ENCODE data around the gene PTPRK.
"Not testable (repeated sequence)": the region's sequence is repeated elsewhere in the genome, so short reads cannot be mapped to it uniquely, and the experiment has no call there.

Gene PTPRK

DNA sequence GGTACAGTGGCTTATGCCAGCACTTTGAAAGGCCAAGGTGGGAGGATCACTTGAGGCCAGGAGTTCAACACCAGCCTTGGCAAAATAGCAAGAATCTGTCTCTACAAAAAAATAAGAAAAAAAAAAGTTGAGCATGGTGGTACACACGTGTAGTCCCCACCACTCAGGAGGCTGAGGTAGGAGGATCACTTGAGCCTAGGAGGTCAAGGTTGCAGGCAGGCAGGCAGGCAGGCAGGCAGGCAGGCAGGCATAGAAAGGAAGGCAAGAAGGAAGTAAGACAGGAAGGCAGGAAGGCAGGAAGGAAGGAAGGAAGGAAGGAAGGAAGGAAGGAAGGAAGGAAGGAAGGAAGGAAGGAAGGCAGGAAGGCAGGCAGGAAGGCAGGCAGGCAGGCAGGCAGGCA lies 85.6 kb downstream of the PTPRK start:
- not testable (repeated sequence) for DNase-seq

DNA sequence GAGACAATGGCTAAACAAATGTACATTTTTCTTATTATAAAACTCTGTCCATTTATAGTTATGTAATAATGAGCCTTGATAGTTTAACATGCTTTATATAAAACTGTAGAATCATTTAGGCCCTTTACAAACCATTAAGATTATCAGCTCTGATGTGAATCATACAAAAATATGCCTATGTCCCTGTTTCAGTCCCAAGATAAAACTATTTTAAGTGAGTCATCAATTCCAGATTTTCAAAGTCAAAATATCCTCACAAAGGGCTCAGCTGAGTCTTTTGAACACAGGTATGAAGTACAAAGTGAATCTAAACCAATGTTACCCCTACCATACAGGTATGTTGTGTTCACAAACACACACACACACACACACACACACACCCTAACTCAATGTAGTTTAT lies 88.0 kb downstream of the PTPRK start:
- DNase-seq, result no peak

DNA sequence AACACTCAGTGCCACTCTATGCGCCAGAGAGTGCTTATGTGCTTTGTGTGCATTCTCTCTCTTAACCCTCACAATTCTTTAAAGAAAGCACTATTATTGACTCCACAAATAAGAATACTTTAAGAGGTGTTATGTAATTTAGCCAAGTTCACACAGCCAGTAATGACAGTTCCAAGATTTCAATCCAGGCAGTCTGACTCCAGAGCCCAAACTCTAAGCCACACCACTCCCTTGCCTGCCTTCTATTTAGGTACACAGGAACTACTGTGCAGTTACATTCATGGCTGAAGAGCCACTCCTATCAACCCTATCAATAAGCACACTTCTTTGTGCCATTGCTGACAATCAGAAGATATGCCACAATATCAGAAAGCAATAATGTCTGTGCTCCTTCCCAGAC lies 93.3 kb downstream of the PTPRK start:
- DNase-seq, result no peak

DNA sequence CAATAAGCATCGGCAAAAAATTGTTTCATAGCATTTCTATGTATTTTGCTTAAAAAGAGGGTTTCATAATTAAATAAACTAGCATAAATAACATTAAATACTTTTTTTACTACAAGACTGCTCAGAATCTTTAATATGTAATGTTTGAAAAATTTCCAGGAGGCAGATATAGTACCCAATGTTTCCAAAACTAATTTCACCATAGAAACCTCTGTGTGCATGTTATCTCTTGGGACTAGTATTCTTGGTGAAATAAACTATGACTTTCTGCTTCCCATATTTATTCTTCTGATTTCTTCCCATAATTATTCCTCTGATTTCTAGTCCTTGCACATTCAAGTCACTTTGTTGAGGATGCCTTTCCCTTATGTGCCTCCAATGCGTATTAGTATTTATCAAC lies 94.5 kb downstream of the PTPRK start:
- DNase-seq, result no peak

DNA sequence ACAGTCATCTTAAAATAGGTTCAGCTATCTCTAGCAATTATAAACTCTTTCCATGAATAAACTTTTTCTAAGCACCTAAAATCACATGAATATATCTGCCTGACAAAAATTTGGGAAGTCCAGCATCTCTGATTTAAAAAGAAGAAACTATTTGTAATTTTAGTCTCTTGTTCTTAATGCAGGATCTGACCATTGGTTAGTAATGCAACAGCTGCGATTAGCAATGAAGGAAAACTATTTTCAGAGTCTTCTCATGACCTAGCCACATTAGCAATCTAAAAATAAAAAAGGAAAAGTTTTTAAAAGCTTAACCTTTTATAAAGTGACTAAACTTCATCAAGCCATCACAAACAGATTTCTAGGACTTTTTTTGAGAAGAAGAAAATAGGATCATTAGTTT lies 97.5 kb downstream of the PTPRK start:
- DNase-seq, result no peak

DNA sequence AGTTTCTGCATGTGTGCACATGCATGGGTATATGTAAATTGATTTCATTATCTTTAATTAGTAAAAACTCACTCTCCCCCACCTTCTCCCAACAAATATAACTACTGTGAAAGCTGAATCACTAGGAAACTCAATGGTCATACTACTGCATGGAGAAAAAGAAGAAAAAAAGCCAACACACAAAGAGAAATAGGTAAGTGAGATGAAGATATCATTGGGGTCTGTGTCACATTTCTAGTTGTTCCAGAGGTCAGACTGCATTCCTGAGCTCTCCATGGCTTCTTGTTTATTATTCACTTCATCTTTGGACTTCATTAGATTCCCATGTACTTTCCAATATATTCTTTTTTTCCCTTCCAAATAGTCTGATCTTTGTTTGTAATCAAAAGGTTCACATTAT lies 98.2 kb downstream of the PTPRK start:
- DNase-seq, result no peak

DNA sequence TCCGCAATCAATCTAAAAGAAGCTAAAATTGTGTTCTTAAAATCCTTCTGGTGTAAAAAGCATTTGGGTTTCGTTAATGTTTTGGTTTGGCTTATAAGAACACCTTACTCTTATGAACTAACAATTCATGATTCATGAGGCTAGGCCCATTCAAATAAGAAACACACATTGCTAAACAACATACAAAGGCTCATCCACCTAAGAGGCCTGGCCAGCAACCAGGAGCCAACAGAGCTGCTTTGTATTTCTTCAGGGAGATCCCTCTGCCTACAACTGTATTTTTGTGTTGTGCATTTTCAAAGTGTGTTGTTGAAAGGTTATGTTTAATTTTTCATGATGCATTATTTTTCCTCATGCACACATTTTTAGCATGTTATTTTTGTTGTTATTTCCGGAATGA lies 98.6 kb downstream of the PTPRK start:
- DNase-seq, result no peak

DNA sequence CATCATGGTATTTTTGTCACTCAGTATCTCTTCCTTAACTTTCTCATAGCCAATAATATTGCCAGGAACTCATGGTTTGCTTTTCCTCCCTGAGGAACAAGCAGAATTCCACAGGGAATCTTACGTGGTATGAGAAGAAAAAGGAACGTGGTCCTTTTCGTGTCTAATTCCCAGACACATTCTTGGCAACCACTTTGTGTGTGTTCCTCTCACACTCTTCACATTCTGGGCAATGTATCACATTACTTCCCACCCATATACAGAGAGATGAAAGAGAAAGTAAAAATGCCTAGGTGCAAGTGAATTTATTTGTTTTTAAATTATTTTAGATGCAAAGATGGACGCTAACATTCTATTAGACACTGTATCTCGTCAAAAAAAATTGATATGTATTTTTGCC lies 102.7 kb downstream of the PTPRK start:
- no peak for DNase-seq

DNA sequence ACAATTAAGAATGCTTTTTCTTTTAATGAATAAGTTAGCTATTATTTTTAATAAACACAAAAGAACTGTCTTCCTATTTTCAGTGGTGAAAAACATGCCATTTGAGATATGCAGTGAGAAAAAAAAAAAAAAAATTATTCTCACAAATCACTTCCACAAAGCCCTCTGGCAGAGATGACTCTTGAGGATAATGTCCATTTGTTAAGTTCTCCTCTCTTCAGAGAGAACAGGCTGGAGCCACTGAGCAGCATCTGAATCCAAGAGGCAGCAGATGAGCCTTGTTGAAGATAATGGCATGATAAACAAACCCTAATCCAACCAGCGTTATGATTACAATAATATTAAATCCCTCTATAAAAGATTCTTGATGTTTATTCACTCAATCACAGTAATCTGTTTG lies 105.0 kb downstream of the PTPRK start:
- DNase-seq, result no peak

DNA sequence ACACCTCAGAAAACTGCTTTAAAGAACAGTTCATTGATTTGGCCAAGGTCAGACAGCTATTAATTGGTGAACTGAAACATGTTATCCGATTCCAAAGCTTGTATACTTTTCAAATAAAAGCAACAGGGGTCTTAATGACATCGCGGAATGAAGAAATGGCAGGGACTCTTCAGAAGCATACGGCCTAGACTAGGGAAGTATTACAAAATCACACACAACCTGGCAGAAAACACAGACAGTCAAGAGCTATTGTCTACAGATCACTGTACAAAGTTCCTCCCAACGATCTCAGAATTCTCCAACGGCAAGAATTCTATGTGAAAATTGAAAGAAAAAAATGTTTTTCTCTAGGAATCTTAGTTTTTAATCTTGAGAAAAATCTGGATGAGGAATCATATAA lies 105.5 kb downstream of the PTPRK start:
- no peak for DNase-seq

DNA sequence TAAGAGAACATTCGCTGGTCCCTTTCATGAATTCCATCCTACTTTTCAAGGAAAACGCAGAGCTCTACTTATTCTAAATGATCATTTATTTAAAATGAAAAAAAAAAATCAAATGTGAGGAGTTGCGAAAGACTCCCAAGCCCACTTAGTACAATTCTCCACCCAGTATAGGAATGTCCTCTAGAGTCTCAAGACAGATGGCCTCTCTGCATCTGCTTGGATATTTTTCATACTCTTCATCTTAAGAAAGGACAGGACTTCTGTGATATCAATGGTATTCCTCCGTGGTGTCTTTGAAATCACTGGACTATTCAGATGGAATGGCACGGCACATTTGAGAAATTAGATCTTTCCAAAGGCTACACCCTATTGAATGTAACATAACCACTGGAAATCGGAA lies 107.1 kb downstream of the PTPRK start:
- no peak for DNase-seq

DNA sequence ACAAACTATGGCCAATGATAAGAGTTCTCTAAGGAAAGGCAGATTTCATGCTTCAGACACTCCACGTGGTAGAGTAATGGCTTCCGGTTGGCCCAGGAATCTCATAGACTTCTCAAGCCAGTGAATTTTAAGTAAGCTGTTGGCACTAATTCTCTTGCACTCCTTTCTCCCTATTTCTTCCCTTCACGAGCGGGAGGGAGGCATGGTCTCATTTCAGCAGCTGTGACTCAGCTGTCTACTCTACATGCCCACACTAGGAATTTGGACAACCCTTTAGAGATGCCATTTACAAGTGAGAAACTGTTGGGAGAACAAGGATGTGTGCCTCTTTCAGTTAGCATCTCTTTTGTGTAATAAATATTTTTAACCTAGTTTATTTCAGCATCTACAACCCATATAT lies 107.7 kb downstream of the PTPRK start:
- no peak for DNase-seq

DNA sequence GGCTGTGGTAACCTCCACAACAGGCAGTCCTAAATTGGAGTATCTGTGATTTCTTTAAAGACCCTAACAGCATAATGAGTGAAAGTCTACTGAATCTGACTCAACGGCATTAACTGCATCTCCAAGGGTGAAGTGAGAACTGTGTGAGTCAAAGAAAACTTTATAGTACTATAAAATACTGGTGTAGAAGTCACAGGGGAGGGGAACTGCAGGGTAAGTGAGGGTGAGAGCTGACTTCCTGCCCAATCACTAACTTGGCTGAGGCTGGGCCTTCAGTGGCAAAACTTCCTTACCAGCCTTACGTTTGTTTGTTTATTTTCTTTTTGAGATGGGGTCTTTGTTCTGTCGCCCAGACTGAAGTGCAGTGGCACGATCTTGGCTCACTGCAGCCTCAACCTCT lies 109.8 kb downstream of the PTPRK start:
- no peak for DNase-seq

DNA sequence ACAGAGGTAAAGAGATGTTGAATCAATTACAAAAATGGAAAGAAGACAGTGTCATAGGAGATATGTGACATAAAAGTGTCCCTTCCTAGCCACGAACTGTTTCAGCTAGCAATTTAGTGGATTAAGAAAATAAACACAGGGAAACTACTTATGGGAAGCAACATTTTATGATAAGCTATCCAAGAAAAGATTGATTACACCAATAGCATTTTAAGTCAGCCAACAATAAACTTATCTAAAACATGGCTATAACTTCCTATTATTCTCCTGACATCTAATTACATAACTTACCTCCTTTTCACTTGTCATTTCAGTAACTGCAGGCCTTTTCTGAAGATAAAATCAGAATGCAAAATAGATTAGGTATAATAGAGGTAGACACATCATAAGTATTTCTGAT lies 111.4 kb downstream of the PTPRK start:
- no peak for DNase-seq

DNA sequence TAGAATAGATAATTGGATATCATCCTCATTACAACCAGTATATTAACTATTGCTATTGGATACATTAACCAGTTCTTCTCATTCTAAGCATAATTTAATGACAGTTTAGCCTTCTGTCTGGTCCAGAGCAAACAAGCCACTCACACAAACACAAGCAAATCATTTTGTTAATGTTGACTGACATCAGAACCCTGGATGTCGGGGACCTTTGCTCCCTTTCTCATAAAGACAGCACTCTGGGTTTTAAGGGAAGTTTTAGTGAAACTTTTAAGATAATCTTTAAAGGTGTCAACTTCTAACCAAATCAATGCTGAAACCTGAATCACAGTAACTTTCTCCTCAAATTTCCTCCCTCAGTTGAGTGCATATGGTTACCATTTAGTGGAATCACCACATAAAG lies 113.9 kb downstream of the PTPRK start:
- DNase-seq, result no peak

DNA sequence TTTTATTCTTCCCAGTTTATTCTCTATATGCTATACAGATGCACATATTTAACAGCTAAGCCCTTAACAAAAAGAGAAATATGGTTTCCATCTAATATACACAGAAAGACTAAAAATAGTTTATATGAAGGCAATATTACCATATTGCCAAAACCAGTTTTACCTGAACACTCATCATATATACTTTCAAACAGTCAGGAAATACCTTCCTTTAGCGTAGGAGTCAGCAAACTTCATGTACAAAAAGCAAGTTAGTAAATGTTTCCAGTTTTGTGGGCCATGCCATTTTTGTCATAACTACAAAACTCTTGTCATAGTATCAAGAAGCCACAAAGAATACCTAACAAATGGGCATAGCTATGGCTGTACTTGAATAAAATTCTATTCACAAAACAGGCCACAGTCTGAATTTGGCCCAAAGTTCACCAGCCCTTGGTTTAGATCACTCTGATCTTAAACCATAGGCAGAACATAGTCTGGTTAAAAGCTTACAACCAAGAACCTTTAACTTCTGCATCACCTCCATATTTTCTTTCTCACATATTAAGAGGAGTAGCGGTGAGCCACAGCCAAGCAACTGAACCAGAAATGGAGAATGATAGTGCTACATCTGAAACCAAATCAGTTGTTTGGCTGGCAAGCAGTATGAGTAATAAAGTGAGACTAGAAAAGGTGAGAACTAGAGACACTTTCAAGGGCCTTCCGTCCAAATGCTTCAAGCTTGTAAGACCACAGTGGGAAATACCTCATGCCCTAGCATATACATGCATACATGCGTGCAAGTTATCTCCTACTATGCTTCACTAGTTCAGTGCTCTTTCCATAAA lies 116.6 kb downstream of the PTPRK start:
- DNase-seq, result no peak

DNA sequence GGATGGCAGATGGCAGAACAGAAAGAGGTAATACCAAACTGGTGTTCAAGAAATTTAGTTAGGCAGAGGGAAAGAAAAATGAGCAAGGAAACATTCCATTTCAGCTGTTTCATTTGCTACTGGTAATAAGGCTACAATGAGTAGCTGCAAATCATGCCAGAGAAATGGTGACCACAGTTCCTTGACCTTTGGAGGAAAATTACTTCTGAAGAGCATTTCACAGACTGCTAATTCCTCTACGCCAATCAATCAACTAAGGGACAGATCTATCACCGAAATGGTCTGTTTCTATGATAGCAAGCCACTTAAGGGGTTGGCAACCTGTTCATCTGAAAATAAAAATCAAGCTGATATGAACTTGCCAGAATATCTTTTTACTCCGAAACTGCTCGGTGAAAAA lies 119.5 kb downstream of the PTPRK start:
- DNase-seq, result no peak

DNA sequence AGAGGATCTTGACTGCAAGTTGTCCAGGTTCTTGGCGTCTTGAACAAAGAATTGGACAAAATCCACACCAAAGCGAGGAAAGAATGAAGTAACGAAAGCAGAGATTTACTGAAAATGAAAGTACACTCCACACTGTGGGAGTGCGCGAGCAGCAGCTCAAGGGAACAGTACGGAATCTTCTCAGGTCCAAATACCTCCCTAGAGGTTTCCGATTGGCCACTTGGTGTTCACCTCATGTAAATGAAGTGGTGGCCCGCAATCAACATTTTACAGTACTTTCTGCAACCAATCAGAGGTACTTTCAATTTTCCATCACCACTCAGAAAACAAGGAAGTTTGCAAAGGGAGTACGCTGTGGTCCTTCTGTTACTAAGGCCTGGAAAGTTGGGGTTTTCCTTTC lies 122.4 kb downstream of the PTPRK start:
- no peak for DNase-seq

DNA sequence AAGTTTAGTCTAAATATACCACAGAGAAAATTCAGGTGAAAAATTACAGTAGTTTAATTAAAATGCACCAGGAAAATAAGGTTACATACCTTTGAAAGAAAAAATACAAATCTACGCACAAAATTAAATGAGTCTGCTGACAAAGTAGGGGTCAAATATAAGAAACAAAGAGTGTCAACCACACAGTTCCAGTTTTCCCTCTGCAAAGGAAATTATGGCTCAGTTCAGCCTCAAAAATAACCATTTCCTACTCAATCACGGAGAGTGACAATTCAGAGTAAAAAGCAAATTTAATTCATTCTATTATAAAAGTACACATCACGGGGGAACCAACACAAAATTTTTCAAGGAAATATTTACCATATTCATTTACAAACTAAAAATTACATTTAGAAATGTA lies 124.8 kb downstream of the PTPRK start:
- no peak for DNase-seq

DNA sequence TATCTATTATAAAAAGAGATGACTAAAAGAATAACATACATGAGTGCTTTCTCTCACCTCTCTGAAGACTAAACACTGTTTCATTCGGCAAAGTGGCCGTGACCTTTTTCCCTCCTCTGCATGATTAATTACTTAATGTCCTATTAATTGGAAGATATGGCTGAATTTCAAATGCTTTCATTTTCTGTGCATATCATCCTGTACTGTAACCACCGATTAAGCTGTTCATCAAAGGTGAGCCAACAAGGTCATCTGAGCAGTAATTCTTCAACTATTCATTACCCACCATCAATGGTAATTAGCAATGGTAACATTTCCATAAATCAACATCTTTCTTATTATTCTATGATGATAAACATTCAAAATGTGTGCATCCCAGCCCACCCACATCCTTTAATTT lies 125.2 kb downstream of the PTPRK start:
- no peak for DNase-seq

DNA sequence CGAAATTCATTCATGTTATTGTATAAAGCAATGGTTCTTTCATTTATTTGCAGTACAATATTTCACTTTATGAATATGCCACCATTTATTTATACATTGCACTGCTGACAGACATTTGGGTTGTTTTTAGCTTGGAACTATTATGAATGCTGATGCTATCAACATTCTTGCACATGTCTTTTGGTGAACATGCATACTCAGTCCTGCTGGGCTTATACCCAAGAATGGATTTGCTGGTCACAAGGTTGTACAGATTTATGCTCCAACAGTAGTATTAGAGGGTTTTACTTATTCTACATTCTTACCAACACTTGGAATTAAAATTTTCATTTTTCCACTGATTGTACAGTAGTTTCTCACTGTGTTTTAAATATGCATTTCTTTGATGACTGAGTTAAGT lies 126.2 kb downstream of the PTPRK start:
- no peak for DNase-seq

DNA sequence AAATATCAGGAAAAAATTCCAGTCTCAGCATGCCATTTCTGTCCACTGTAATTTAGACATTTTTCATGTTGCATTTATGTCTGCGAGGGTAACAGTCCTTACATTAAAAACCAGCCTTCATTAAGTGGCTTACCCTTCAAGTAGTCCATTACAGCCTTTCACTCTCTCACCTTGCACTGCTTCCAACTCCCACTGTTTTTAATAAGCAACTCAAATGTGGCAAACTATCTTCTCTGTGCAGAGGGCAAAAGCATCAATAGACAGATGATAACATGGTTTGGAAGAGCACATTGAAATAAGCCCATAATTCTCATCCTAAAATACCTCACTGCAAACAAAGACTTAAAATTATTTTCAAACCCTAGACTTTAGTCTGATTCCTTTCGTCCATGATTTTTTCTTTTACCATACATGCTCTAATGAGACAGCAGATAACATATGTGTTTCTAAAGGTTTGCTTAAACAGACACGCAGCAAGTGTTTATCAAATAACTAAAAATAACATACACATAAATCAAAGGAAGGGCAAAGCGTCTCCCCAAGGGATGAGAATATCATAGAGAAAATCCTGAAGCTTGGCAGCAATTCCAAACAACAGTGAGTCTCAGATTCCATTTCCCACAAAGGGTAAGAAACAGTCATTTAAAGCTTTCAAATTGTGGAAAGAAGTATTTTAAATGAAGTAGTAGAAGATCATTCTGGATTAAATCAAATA lies 130.4 kb downstream of the PTPRK start:
- DNase-seq, result no peak

DNA sequence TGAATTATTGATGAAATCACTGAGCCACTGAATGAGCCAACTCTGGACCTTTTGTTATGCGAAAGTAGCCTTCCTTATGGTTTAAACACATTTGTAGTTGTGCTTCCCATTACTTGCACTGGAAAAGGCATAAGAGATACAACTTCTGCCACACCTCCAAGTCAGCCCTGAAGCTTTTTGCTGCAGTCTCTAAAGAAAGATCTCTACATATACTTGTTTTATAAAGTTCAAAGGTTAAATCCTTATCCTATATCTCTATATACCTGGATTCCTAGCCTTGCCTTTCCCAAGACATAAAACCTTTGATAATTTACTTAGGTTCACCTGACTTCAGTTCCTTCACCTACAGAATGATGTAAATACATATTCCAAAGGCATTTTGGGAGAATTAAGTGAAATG lies 132.0 kb downstream of the PTPRK start:
- no peak for DNase-seq

DNA sequence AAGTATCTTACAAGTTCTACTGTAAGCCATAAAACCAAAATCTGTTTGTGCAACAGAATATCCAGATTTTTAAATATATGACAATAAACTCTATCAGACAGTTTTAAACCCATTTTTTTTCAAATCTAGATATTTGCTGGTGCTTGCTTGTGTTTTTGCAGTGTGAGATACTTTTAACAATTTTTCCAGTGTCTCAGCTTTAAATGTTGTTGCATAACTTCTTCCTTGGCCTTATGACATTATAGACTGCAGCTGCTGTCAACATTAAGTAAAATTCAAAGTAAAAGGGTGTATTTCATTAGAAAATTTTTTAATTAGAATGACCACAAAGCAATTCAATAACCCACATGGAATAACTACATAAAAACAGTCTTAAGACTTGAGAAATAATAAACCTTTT lies 139.5 kb downstream of the PTPRK start:
- no peak for DNase-seq

DNA sequence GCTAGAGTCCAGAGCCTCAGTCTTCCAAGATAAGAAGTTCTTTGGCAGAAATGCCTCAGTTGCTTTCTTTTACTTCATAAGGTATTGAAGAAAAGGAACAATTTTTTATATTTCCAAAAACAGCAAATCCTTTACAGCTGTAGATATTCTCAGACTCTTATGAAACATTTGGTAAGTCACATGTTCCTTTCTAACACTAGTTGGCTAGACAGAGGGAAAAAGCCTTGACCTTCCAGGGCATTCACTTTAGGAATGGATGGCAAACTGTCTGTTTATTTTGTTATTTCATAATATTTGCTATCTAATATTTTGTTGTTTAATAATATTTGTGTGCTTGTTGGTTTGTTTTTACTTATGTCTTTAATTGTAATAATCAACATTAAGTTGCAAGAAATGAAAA lies 140.8 kb downstream of the PTPRK start:
- no peak for DNase-seq

Data from GF-D8 (cell line).